NK-92 (cell line): ENCODE results near the gene SHISA5.

Experiments
- DNase-seq: peaks from one replicate; lab custom pipeline; 2025; ENCODE audit not compliant: unreplicated experiment; lab: John Stamatoyannopoulos, UW

The SHISA5 gene

GRCh38 chr3:48418651-48419050 lies 85.3 kb downstream of the SHISA5 start:
- no peak for DNase-seq

- no peak for DNase-seq
Measured at GRCh38 chr3:48418140-48418539, 85.8 kb downstream of the SHISA5 start.
